Endothelial cell of hepatic sinusoid (primary cell): Measurements from ENCODE around the gene MYCBPAP.

ENCODE experiments used
- in situ Hi-C: cut with HindIII; loops from 2 replicates; pipeline ENCODE4 v1.10.0; 2017; ENCODE audit warnings: low sequenced_read_pairs

Gene MYCBPAP

GRCh38 chr17:50534979-50535326, 26.7 kb downstream of the MYCBPAP start:
- in situ Hi-C loops: loop anchor here (5.0 kb wide), 1 partner anchor 63 kb away; no protein-coding TSS in a partner anchor

DNA sequence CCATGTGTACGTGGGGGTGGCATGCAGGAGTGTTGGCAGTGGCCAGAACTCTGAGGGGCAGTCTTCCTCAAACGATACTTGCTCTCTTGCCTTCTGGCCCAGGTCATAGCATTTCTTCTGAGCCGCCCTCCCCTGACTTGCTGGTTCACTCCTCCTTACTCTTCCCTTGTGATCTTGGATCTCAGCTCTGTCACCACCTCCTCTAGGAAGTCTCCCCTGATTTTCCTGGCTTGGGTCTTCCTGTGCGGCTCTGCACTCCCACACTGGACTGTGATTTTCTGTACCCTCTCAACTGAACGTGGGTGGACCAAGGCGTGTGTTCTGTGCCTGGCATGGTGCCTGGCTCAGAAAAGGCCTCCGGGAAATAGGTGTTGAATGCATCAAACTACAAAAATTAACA, 27.2 kb downstream of the MYCBPAP start:
- in situ Hi-C loops: no loop called here

DNA sequence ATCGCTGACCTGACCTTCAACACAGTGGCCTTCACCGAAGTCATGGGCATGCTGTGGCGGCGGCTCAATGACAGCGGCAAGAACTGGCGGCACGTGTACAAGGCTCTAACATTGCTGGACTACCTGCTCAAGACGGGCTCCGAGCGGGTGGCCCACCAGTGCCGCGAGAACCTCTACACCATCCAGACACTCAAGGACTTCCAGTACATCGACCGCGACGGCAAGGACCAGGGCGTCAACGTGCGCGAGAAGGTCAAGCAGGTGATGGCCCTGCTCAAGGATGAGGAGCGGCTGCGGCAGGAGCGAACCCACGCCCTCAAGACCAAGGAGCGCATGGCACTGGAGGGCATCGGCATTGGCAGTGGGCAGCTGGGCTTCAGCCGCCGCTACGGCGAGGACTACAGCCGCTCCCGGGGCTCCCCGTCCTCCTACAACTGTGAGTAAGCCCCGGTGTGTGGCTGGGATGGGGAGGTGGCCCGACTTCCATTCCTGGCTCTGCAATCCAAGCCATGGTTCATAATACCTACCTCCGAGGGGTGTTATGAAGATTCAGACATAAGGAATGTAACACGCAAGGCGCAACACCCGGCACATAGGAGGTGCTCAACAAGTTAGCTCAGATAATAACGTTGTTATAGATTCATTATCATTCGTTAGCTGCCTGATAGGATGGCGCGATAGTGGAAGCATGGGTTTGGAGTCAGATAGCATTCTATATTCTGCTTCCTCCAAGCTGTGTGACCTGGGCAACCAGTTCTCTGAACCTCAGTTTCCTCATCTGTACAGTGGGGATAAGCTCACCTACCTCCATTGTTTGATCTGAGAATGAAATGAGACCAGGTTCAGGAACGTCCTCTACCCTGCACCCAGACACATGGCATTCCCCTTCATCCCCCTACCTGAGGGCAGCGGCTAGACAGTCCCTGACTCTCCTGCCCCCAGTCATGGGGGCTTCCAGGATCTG, 28.7 kb downstream of the MYCBPAP start:
- in situ Hi-C loops: no loop called here

DNA sequence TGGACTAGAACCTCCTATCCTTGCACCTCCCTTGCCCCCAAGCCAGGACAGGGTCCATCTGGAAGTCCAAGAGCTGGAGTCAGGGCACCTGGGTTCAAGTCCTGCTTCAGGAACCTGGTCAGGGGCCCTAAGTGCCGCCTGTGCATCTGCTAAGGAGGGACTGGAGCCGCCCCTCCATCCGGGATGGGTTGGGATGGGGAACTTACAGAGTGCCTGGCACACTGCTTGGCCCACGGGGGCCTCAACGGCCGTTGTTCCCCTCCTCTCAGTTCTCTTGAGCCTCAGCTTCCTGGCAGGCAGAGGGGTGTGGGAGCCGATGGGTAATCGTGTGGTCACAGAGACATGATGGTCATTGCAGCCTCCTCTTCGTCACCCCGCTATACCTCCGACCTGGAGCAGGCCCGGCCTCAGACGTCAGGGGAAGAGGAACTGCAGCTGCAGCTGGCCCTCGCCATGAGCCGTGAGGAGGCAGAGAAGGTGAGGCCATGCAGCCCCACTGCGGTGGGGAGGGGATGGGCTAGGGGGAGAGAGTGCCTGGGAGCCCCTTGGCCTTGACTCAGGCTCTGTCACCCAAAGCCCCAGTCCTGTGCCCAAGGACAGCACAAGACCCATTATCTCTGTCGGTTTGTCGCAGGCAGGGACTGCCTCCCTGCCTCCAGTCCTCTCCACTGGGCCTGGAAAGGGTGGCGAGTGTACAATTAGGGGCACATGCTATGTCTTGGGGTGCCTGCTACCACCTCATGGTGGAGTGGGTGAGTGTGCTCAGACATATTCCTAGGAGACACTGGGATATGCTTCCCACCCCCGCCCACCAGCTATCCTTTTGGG, 29.7 kb downstream of the MYCBPAP start:
- in situ Hi-C loops: no loop called here

DNA sequence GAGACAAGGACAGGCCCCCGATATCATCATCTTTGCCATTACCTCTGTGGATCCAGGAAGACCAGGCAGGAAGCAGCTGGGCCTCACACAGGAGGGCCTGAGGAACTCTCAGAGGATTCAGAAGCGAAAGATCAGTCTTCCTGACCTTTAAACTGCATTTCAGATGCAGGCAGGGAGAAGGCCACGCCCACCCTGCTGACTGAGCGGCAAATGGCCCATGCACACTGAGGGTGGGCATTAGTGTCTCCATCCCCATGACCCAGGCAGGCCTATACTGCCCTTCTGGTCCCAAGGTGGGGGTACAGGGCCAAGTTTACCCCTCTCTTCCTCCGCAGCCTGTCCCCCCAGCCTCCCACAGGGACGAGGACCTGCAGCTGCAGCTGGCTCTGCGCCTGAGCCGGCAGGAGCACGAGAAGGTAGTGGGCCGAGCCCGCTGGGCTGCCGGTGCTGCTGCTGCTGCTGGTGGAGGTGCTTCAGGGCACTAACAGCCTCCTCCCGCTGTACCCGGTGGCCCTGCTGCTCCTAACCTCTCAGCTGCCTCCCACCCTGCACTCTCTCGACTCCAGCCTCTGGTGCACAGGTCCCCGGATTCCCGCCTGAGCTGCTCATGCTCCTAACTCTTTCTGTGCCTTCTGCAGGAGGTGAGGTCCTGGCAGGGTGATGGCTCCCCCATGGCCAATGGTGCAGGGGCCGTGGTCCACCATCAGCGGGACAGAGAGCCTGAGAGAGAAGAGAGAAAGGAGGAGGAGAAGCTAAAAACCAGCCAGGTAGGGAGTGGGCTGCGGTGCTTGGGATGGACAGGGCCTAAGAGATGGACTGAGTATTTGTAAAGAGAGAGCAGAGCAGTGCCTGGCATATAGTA, 30.5 kb downstream of the MYCBPAP start:
- in situ Hi-C loops: no loop called here

GRCh38 chr17:50539762-50540559, 31.7 kb downstream of the MYCBPAP start:
- in situ Hi-C loops: no loop called here

- in situ Hi-C loops: no loop called here
These were observed 32.5 kb downstream of the MYCBPAP start for GRCh38 chr17:50540560-50541401.

GRCh38 chr17:50541402-50541715, 33.1 kb downstream of the MYCBPAP start:
- in situ Hi-C loops: no loop called here

DNA sequence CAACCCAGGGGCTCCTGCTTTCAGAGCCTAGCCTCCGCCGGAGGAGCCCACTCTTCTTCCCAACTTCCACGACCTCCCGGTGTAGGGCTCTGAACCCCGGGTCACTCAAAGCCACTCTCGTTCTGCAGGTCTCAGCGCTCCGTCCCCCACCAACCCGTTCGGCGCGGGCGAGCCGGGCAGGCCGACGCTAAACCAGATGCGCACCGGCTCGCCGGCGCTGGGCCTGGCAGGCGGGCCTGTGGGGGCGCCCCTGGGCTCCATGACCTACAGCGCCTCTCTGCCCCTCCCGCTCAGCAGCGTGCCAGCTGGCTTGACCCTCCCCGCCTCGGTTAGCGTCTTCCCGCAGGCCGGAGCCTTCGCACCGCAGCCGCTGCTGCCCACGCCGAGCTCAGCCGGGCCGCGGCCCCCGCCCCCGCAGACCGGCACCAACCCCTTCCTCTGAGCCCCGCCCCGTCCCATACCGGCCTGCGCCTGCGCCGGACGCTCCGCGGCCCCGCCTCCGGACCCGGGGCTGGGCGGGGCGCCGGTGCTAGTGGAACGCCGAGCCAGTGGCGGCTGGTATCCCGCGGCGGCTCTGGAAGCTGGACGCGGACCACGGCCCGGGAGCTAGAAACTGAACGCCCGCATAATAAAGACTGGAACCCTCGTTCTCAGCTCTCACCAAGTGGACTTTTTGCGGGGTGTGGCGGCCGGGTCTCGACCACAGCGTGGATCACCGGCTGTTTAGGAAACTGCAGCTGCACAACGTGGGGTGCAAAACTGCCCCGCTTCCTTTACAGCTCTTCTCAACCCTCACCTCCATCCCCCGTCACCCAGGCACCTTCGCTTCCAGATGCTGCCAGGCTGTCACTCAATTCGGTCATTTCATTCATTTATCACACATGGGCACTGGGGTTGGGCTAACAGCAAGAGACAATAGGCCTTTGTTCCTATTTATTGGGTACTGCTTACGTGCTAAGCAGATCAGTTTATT, 33.8 kb downstream of the MYCBPAP start:
- in situ Hi-C loops: no loop called here

DNA sequence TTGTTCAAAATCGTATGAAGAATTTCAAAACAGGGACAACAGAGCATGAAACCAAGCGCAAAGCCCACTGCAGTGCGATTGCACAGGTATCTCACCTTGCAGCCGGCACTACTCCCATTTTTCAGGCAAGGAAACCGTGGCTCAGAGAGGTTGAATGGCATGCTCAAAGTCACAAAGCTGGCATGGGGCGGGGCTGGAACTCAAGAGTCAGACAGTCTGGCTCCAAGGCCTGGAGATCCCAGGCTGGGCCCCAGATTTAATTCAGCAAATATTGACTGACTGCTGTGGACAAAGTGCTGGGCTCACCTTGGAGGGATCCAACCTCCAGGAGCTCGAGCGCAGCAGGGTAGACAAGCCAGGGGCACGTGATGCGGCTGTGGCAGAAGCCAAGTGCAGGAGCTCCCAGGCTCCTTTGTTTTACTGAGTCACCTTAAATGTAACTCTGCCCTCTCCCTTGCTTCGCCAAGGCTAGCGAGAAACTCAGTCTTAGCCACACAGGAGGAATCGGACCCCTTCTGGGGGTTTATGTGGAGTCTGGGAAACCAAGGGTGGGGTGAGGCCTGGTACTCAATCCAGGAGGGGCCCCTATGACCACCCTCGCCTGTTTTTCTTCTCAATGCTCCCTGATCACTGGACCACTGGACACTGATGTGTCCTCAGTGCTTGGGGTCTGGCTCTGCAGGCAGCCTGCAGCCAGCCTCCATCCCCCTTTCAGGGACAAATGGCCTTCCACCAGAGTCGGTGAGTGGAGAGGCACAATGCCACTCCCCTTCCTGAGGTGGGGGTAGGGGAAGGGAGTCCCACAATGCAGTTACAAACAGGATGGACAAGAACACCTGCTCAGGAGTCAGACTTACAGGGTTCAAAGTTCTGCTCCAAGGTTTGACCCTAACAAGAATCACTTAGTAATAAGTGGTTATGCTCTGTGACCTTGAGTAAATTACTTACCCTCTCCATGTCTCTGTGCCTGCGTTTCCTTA, 34.8 kb downstream of the MYCBPAP start:
- in situ Hi-C loops: no loop called here

- in situ Hi-C loops: no loop called here
These were observed 36.3 kb downstream of the MYCBPAP start for GRCh38 chr17:50544516-50544915.

DNA sequence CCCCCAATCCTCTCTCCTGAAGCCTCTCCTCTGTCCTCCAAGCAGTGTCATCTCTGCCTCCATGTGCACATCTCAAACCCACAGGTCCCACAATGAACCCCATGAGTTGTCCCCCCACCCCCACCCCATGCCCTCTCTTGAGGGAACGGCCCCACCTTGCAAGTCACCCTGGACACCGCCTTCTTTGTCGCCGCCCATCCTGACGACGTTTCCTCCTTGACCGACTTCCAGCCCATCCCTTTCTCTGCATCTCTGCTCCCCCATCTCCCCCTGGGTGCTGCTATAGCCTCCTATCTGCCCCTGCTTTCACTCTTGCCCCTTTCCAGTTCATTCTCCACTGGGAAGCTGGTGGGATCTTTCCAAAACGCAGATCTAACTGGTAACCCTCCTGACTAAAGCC, 37.1 kb downstream of the MYCBPAP start:
- in situ Hi-C loops: no loop called here

DNA sequence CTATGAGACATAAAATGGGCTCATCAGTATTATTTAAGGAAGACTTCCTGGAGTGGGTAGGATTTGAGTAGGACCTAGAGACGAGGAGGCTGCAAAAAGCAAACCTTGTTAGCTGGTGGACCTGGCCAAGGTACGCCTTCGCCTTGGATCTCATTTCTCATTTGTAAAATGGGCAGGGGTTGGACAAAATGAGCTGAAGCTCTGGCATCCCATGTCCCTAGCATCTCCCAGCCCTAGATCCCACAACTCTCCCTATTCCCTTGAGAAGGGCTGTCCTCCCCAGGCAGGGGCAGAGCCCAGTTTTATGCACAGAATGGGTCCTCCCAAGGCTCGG, 38.4 kb downstream of the MYCBPAP start:
- in situ Hi-C loops: no loop called here

GRCh38 chr17:50547035-50547735, 38.9 kb downstream of the MYCBPAP start, which contains the start of gene SPATA20:
SPATA20 (plus strand) TSS chr17:50547174; CDS start chr17:50547209, 35 bp downstream.
- in situ Hi-C loops: no loop called here

DNA sequence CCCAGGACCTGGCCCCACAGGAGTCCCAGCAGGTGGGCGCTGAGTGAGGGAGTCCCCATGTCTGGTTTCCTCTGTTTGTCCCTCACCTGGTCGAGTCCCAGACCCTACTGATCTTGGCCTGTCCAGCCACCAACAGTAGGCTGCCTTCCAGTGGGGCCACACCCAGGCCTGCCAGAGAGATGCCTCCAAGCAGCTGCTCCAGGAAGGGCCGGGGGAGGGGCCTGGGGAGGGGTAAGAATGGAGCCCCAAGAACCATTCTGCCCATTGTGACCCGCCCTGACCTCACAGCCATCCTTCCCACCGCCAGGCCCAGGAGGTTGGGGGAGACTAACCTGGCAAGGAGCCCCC, 39.5 kb downstream of the MYCBPAP start:
- in situ Hi-C loops: no loop called here

GRCh38 chr17:50548831-50549230, 40.6 kb downstream of the MYCBPAP start:
- in situ Hi-C loops: no loop called here
